ENCODE measurements around the gene CMSS1.
A peak's percentile ranks its signal among the peaks of the same experiment; 100 is the strongest.

The CMSS1 gene

GRCh38 chr3:100171211-100171914, 353.7 kb downstream of the CMSS1 start:
- no peak for DNase-seq

GRCh38 chr3:100173961-100174360, 356.3 kb downstream of the CMSS1 start:
- DNase-seq = no peak

GRCh38 chr3:100175637-100176280, 358.1 kb downstream of the CMSS1 start:
- DNase-seq = no peak

- no peak for DNase-seq
Observed at GRCh38 chr3:100179692-100180349, 362.2 kb downstream of the CMSS1 start.

- no peak for DNase-seq
Observed at GRCh38 chr3:100183608-100184125, 366.0 kb downstream of the CMSS1 start.

GRCh38 chr3:100184948-100185570, 367.4 kb downstream of the CMSS1 start:
- DNase-seq = no peak

GRCh38 chr3:100185847-100186246, 368.2 kb downstream of the CMSS1 start:
- DNase-seq = no peak

- no peak for DNase-seq
Observed at GRCh38 chr3:100189444-100189964, 371.8 kb downstream of the CMSS1 start.

GRCh38 chr3:100195375-100195774, 377.7 kb downstream of the CMSS1 start:
- DNase-seq = no peak

- no peak for DNase-seq
Observed at GRCh38 chr3:100197876-100198275, 380.2 kb downstream of the CMSS1 start.

- DNase-seq = no peak
Observed at GRCh38 chr3:100198579-100199269, 381.1 kb downstream of the CMSS1 start.

GRCh38 chr3:100205171-100205570, 387.5 kb downstream of the CMSS1 start:
- DNase-seq = no peak

- peak in 1 of 51 donors; percentile 12 for DNase-seq
Observed at GRCh38 chr3:100206687-100207086, 389.0 kb downstream of the CMSS1 start.

- DNase-seq = no peak
Observed at GRCh38 chr3:100207886-100208285, 390.2 kb downstream of the CMSS1 start.

- no peak for DNase-seq
Observed at GRCh38 chr3:100209169-100209568, 391.5 kb downstream of the CMSS1 start.

GRCh38 chr3:100209948-100210771, 392.5 kb downstream of the CMSS1 start:
- no peak for DNase-seq

GRCh38 chr3:100210772-100211135, 393.1 kb downstream of the CMSS1 start:
- DNase-seq = peak in 1 of 51 donors; percentile 9

GRCh38 chr3:100213891-100214573, 396.4 kb downstream of the CMSS1 start:
- DNase-seq = no peak

- no peak for DNase-seq
Observed at GRCh38 chr3:100214574-100214964, 396.9 kb downstream of the CMSS1 start.

GRCh38 chr3:100216713-100217112, 399.1 kb downstream of the CMSS1 start:
- no peak for DNase-seq
